Measurements from ENCODE around the gene MAPT. TPM values are rescaled to one million over a fixed set of nuclear protein-coding genes. Genes with fewer than 3 reads are reported as not detected.

Gene MAPT
- total and polyA plus RNA-seq, 4 experiments from 2014 or later: 0.22 to 2.1 (median 1.1) TPM

DNA sequence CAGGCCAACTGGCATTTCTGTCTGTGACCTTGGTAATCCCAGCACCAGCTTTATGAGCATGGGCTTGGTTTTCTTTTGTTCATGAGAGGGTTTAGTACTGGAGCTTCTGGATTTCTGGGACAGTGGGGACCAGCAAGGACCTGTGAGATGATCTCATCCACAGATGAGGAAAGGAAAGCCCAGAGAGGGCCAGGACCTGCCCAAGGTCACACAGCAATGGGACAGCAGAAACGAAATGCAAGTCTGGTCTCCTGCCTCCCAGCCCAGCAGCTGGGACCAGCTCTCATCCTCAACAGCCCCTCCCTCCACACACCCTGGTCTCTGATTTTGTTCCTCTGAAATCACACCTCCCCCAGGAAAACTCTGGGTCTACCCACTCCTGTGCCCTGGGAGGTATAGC lies 42.5 kb upstream of the MAPT start:
- H3K9me3 ChIP-seq (ENCODE audit: control insufficient read depth in 1 of 2, low read length in 2 of 2): no peaks in the 10 kb centered on the region
- no peak overlapping the region for H3K27ac Mint-ChIP-seq
- intact Hi-C loops (cut with micrococcal nuclease): loop anchor here (1.0 to 5.0 kb wide), 2 partner anchors 43 to 210 kb away; no protein-coding TSS in a partner anchor
- no peaks in the 10 kb centered on the region for H3K27me3 ChIP-seq (ENCODE audit: insufficient read depth, low read length)
- H3K27me3 Mint-ChIP-seq: peaks cover 14 to 26% of the 10 kb centered on the region in 2 donors
- H3K36me3 ChIP-seq (ENCODE audit: insufficient read depth, low read length): no peaks in the 10 kb centered on the region
- no peaks in the 10 kb centered on the region for H3K36me3 Mint-ChIP-seq
- peak overlapping the region in 1 of 8 donors; percentile 31 for H3K4me3 Mint-ChIP-seq
- peaks cover 0 to 6% (median 2%) of the 10 kb centered on the region in 4 donors for H3K4me1 Mint-ChIP-seq
- no peak overlapping the region for H3K27ac ChIP-seq (ENCODE audit: low read depth, low read length)
- no peak overlapping the region for H3K4me3 ChIP-seq (ENCODE audit: low read length in 2 of 2)
- H3K9me3 Mint-ChIP-seq: peaks cover 0 to 4% (median 0%) of the 10 kb centered on the region in 8 donors
- no peak for DNase-seq
- CTCF ChIA-PET (ENCODE audit: partially characterized antibody): interaction anchor here (0.8 to 2.6 kb wide), 14 partner anchors 10 to 220 kb away, joined by 3 to 11 read pairs (median 4); no protein-coding TSS in a partner anchor
- POLR2A ChIA-PET (ENCODE audit: partially characterized antibody): no interaction called here
- H3K4me1 ChIP-seq (ENCODE audit: insufficient read depth, low read length): peaks cover 4% of the 10 kb centered on the region

DNA sequence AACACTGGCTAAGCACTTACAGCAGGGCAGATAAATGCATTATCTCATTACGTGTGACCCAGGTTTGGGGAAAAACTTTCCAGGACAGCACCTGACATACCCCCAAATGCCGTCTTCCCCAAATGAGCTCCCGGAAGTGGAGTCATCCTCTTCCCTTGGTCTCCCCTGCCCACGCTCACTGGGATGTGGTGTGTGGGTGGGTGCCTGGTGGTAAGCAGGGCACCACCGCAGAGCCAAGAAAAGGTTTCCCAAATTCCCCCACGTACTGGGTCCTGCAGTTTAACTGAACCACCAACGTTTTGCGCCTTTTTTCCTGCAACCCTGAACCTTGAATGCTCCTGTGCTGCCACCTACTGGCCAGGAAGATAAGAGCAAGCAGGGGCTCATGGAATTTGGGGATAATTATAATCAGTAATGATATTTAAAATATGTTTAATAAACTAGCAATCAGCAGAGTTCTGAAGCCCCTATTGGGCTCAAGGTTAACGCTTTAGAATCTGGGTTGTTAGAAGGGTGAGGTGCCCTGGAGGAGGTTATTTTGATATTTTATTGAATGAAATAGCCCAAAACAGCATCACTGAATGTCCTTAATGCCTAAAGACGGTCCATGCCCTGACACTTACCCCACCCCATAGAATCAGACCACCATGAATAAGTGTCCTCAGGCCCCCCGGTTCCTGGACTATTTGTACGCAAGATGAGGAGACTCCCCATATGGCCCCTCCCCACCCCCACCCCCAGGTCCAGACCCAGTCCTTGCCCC lies 41.6 kb upstream of the MAPT start:
- Mint-ChIP-seq H3K4me3 (peak overlapping the region in 3 of 8 donors; percentile 10 to 68 (median 21)), H3K4me1 (peaks cover 0 to 6% (median 2%) of the 10 kb centered on the region in 4 donors), H3K27me3 (peaks cover 16 to 26% of the 10 kb centered on the region in 2 donors), H3K27ac (no peak overlapping the region), H3K9me3 (peaks cover 0 to 4% (median 0%) of the 10 kb centered on the region in 8 donors), H3K36me3 (no peaks in the 10 kb centered on the region)
- Histone ChIP-seq H3K36me3 (ENCODE audit: insufficient read depth, low read length) (no peaks in the 10 kb centered on the region), H3K4me3 (ENCODE audit: low read length in 2 of 2) (no peak overlapping the region), H3K27ac (ENCODE audit: low read depth, low read length) (no peak overlapping the region), H3K9me3 (ENCODE audit: control insufficient read depth in 1 of 2, low read length in 2 of 2) (no peaks in the 10 kb centered on the region), H3K4me1 (ENCODE audit: insufficient read depth, low read length) (peaks cover 4% of the 10 kb centered on the region), H3K27me3 (ENCODE audit: insufficient read depth, low read length) (no peaks in the 10 kb centered on the region)
- CTCF ChIA-PET (ENCODE audit: partially characterized antibody): interaction anchor here (0.8 to 2.6 kb wide), 15 partner anchors 9 to 221 kb away, joined by 3 to 11 read pairs (median 4); no protein-coding TSS in a partner anchor
- POLR2A ChIA-PET (ENCODE audit: partially characterized antibody): no interaction called here
- DNase-seq: peak; percentile 41 to 56 (median 49)
- intact Hi-C loops (cut with micrococcal nuclease): loop anchor here (1.0 to 5.0 kb wide), 2 partner anchors 43 to 210 kb away; no protein-coding TSS in a partner anchor

DNA sequence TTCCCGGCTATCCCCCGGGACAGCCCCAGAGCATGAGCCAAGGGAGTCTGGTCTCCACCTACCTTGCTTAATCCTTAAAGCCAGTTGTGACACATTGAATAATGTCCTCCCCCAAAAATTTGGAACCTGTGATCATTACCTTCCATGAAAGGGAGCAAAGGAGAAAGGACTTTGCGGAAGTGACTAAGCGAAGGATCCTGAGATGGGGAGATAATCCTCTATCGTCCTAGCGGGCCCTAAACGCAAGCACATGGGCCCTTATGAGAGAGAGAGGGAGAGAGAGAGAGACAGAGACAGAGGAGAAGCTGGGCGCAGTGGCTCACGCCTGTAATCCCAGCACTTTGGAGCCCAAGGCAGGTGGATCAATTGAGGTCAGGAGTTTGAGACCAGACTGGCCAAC lies 40.1 kb upstream of the MAPT start:
- POLR2A ChIA-PET (ENCODE audit: partially characterized antibody): no interaction called here
- peaks cover 4% of the 10 kb centered on the region for H3K4me1 ChIP-seq (ENCODE audit: insufficient read depth, low read length)
- H3K27me3 ChIP-seq (ENCODE audit: insufficient read depth, low read length): no peaks in the 10 kb centered on the region
- CTCF ChIA-PET (ENCODE audit: partially characterized antibody): no interaction called here
- Mint-ChIP-seq H3K4me1 (peaks cover 0 to 6% (median 2%) of the 10 kb centered on the region in 4 donors), H3K36me3 (no peaks in the 10 kb centered on the region), H3K27ac (no peak overlapping the region), H3K27me3 (peaks cover 20 to 35% of the 10 kb centered on the region in 2 donors), H3K9me3 (peaks cover 0 to 4% (median 0%) of the 10 kb centered on the region in 8 donors), H3K4me3 (no peak overlapping the region)
- H3K4me3 ChIP-seq (ENCODE audit: low read length in 2 of 2): no peak overlapping the region
- intact Hi-C loops (cut with micrococcal nuclease): loop anchor here (5.0 kb wide), 1 partner anchor 212 kb away; no protein-coding TSS in a partner anchor
- no peak for DNase-seq
- H3K27ac ChIP-seq (ENCODE audit: low read depth, low read length): no peak overlapping the region
- no peaks in the 10 kb centered on the region for H3K9me3 ChIP-seq (ENCODE audit: control insufficient read depth in 1 of 2, low read length in 2 of 2)
- H3K36me3 ChIP-seq (ENCODE audit: insufficient read depth, low read length): no peaks in the 10 kb centered on the region

DNA sequence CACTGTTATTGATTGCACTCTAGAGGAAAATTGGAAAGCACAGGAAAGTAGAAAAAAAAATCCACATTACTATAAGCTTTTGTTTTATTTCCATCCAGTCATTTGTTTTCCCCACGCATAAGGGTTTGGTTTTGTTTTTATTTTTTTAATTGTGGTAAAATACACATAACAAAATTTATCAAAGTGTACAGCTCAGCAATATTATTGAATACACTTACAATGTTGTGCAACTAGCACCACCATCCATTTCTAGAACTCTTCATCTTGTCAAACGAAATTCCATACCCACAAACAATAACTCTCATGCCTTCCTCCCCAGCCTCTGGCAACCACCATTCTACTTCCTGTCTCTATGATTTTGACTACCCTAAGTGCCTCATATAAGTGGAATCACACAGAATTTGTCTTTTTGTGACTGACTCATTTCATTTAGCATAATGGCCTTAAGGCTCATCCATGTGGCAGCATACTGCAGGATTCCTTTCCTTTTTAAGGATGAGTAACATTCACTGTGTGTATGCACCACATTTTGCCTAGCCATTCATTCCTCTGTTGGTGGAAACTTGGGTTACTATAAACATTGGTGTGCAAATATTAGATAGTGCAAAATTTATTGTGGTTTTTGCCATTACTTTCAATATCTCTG lies 38.5 kb upstream of the MAPT start:
- ChIA-PET POLR2A (ENCODE audit: partially characterized antibody) (no interaction called here), CTCF (ENCODE audit: partially characterized antibody) (interaction anchor here (0.8 to 1.3 kb wide), 2 partner anchors 11 to 24 kb away, joined by 3 to 5 read pairs; partner anchors contain the start of gene SPPL2C)
- peaks cover 26 to 30% of the 10 kb centered on the region in 2 donors for H3K27me3 Mint-ChIP-seq
- Histone ChIP-seq H3K4me1 (ENCODE audit: insufficient read depth, low read length) (peaks cover 4% of the 10 kb centered on the region), H3K4me3 (ENCODE audit: low read length in 2 of 2) (no peak overlapping the region), H3K9me3 (ENCODE audit: control insufficient read depth in 1 of 2, low read length in 2 of 2) (no peaks in the 10 kb centered on the region), H3K27ac (ENCODE audit: low read depth, low read length) (no peak overlapping the region), H3K36me3 (ENCODE audit: insufficient read depth, low read length) (no peaks in the 10 kb centered on the region), H3K27me3 (ENCODE audit: insufficient read depth, low read length) (no peaks in the 10 kb centered on the region)
- H3K27ac Mint-ChIP-seq: no peak overlapping the region
- no peak overlapping the region for H3K4me3 Mint-ChIP-seq
- no peak for DNase-seq
- H3K4me1 Mint-ChIP-seq: peaks cover 0 to 6% (median 2%) of the 10 kb centered on the region in 4 donors
- H3K36me3 Mint-ChIP-seq: no peaks in the 10 kb centered on the region
- peaks cover 0 to 4% (median 0%) of the 10 kb centered on the region in 8 donors for H3K9me3 Mint-ChIP-seq
- intact Hi-C loops (cut with micrococcal nuclease): no loop called here

DNA sequence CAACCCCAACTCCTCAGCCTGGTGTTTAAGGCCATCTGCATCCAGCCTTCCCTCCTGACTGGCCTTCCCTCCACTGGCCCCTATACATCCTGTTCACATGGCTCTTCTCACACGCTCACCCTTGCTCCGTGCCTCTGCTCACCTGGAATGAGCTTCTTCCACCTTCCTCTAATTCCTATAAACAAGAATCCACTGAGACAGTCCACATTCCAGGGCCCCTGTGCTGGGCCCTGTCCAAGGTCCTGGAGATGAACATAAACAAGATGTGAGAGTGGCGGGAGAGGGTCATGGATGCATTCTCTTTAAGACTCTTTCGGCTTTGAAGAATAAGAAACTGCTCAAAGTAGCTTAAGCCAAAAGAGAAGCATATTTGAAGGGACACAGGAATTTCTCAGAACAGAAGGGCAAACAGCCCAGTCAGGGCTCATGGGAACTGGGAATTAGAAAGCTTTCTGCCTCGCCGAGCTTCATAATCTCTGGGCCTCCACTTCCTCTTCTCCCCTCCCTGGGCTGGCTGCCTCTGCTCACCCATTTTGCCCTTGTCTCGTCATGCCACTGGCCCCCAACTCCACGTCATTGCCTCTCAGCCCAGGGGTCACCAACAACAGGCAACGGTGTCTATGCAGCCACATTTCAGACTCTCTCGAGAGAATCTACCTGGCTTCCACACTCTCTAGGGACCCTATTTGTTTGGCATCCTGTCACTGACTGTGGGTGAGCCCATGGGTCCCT lies 36.2 kb upstream of the MAPT start:
- Histone ChIP-seq H3K9me3 (ENCODE audit: control insufficient read depth in 1 of 2, low read length in 2 of 2) (no peaks in the 10 kb centered on the region), H3K4me3 (ENCODE audit: low read length in 2 of 2) (no peak overlapping the region), H3K36me3 (ENCODE audit: insufficient read depth, low read length) (no peaks in the 10 kb centered on the region), H3K4me1 (ENCODE audit: insufficient read depth, low read length) (no peaks in the 10 kb centered on the region), H3K27me3 (ENCODE audit: insufficient read depth, low read length) (no peaks in the 10 kb centered on the region), H3K27ac (ENCODE audit: low read depth, low read length) (no peak overlapping the region)
- no peak for DNase-seq
- intact Hi-C loops (cut with micrococcal nuclease): no loop called here
- peaks cover 0 to 3% (median 0%) of the 10 kb centered on the region in 4 donors for H3K4me1 Mint-ChIP-seq
- no peak overlapping the region for H3K4me3 Mint-ChIP-seq
- peaks cover 0 to 4% (median 0%) of the 10 kb centered on the region in 8 donors for H3K9me3 Mint-ChIP-seq
- no peaks in the 10 kb centered on the region for H3K36me3 Mint-ChIP-seq
- no peak overlapping the region for H3K27ac Mint-ChIP-seq
- POLR2A ChIA-PET (ENCODE audit: partially characterized antibody): no interaction called here
- H3K27me3 Mint-ChIP-seq: peaks cover 20 to 34% of the 10 kb centered on the region in 2 donors
- CTCF ChIA-PET (ENCODE audit: partially characterized antibody): interaction anchor here (0.8 kb wide), 1 partner anchor 218 kb away, joined by 3 read pairs; no protein-coding TSS in a partner anchor

DNA sequence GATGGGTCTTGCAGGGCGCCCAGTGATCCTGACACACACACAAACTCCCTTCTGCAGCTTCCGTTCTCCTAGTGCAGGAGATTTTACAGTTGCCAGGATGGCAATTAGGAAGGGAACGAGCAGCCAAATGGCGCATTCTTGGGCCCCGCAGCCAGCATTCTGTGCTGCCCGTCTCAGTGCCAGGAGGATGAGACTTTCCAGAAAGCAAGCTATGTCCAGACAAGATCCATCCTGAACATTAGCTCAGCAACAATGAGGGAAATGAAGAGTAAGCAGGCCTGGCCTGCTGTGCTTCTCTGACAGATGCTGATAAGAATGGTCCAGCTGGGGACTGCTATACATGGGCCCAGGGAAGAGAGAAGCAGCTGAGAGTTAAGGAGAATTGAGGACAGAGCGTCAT lies 33.2 kb upstream of the MAPT start:
- Mint-ChIP-seq H3K4me1 (peaks cover 0 to 4% (median 3%) of the 10 kb centered on the region in 4 donors), H3K36me3 (no peaks in the 10 kb centered on the region), H3K27me3 (peaks cover 24 to 46% of the 10 kb centered on the region in 2 donors), H3K4me3 (no peak overlapping the region), H3K9me3 (peaks cover 0 to 3% (median 0%) of the 10 kb centered on the region in 8 donors), H3K27ac (no peak overlapping the region)
- H3K4me3 ChIP-seq (ENCODE audit: low read length in 2 of 2): no peak overlapping the region
- no peak for DNase-seq
- H3K36me3 ChIP-seq (ENCODE audit: insufficient read depth, low read length): no peaks in the 10 kb centered on the region
- H3K27me3 ChIP-seq (ENCODE audit: insufficient read depth, low read length): peaks cover 4% of the 10 kb centered on the region
- H3K4me1 ChIP-seq (ENCODE audit: insufficient read depth, low read length): peaks cover 6% of the 10 kb centered on the region
- no peaks in the 10 kb centered on the region for H3K9me3 ChIP-seq (ENCODE audit: control insufficient read depth in 1 of 2, low read length in 2 of 2)
- ChIA-PET CTCF (ENCODE audit: partially characterized antibody) (interaction anchor here (1.4 to 2.7 kb wide), 3 partner anchors 9 to 12 kb away, joined by 3 to 10 read pairs (median 4); no protein-coding TSS in a partner anchor), POLR2A (ENCODE audit: partially characterized antibody) (no interaction called here)
- intact Hi-C loops (cut with micrococcal nuclease): no loop called here
- H3K27ac ChIP-seq (ENCODE audit: low read depth, low read length): no peak overlapping the region
